Esophagus muscularis mucosa (tissue), 3 donors: Measurements from ENCODE around the gene HIBADH.

Experiments
- POLR2A ChIP-seq: fragments of 450-650 bp; IDR thresholded peaks from one replicate; pipeline ENCODE4 v1.6.1; 2017; ENCODE audit warnings: antibody characterized with exemption, moderate library complexity, mild to moderate bottlenecking, low read depth
- TF ChIP-seq, protein P1 (sequence below), 3 experiments: fragments of 200-600 bp in 2 of 3; fragments of 450-650 bp in 1 of 3; sonication (generic) in 2 of 3; IDR thresholded peaks; one replicate each; pipeline ENCODE4 v1.5.1; 2017 to 2019; ENCODE audit warnings: antibody characterized with exemption in 3 of 3, mild to moderate bottlenecking in 2 of 3, moderate library complexity in 1 of 3

DNA sequence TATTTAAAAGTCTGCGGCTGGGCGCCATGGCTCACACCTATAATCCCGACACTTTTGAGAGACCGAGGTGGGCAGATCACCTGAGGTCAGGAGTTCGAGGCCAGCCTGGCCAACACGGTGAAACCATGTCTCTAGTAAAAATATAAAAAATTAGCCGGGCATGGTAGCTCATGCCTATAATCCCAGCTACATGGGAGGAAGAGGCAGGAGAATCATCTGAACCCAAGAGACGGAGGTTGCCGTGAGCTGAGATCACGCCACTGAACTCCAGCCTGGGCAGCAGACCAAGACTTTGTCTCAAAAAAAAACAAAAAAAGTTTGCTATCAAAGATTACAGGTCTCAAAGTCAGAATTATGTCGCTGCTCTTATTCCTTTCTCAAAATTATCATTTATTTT, 55.5 kb downstream of the HIBADH start:
- TF ChIP-seq, protein P1, sequence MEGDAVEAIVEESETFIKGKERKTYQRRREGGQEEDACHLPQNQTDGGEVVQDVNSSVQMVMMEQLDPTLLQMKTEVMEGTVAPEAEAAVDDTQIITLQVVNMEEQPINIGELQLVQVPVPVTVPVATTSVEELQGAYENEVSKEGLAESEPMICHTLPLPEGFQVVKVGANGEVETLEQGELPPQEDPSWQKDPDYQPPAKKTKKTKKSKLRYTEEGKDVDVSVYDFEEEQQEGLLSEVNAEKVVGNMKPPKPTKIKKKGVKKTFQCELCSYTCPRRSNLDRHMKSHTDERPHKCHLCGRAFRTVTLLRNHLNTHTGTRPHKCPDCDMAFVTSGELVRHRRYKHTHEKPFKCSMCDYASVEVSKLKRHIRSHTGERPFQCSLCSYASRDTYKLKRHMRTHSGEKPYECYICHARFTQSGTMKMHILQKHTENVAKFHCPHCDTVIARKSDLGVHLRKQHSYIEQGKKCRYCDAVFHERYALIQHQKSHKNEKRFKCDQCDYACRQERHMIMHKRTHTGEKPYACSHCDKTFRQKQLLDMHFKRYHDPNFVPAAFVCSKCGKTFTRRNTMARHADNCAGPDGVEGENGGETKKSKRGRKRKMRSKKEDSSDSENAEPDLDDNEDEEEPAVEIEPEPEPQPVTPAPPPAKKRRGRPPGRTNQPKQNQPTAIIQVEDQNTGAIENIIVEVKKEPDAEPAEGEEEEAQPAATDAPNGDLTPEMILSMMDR (IDR thresholded peaks at IDR 0.05): no peak
- TF ChIP-seq POLR2A: no peak
